ENCODE results near the gene UBTD1. TPM values are rescaled to one million over a fixed set of nuclear protein-coding genes. Genes with fewer than 3 reads are reported as not detected.
A peak's percentile ranks its signal among the peaks of the same experiment; 100 is the strongest.

UBTD1 gene
- total and polyA plus RNA-seq, 7 donors, result 16.0 to 59.2 (median 39.2) TPM

DNA sequence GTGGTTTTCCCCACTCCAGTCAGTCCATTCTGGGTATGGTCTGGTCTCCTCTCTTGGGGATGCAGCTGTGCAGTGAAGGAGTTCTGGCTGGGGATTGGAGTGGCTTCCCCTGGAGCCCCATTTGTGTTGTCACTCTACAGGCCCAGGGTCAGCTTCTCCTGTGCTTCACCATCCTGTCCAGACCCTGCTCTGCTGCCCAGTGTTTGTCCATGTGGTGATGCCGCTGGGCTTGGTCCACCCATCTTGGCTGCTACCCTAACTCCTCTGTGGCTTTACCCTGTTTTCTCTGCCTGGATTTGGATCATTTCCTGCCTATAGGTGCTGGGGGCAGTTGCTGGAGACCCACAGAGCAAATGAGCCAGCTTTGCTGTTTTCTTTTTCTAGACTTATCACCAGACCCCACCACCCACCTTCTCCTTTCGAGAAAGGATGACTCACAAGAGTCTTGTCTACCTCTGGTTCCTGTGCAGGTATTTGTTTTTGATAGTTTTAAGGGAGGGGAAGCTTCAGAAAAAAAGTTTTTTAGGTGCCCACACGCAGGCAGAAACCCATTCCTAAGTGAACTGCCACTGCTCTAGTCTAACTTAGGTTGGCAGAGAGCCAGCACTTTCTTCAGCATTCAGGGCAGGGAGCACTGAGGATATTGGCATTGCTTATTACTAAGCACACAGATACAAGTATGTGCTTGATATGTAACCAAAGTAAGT lies 44.2 kb upstream of the UBTD1 start:
- Histone ChIP-seq H3K4me1 (peaks cover 7% of the 10 kb centered on the region), H3K27ac (no peak overlapping the region), H3K27me3 (ENCODE audit: insufficient read depth in 3 of 3, low read length in 2 of 3) (no peaks in the 10 kb centered on the region), H3K9me3 (no peaks in the 10 kb centered on the region), H3K36me3 (ENCODE audit: insufficient read depth in 1 of 2, low read depth in 1 of 2) (peaks cover 5 to 72% of the 10 kb centered on the region in 2 donors), H3K4me3 (no peak overlapping the region)
- TF ChIP-seq, protein P1, sequence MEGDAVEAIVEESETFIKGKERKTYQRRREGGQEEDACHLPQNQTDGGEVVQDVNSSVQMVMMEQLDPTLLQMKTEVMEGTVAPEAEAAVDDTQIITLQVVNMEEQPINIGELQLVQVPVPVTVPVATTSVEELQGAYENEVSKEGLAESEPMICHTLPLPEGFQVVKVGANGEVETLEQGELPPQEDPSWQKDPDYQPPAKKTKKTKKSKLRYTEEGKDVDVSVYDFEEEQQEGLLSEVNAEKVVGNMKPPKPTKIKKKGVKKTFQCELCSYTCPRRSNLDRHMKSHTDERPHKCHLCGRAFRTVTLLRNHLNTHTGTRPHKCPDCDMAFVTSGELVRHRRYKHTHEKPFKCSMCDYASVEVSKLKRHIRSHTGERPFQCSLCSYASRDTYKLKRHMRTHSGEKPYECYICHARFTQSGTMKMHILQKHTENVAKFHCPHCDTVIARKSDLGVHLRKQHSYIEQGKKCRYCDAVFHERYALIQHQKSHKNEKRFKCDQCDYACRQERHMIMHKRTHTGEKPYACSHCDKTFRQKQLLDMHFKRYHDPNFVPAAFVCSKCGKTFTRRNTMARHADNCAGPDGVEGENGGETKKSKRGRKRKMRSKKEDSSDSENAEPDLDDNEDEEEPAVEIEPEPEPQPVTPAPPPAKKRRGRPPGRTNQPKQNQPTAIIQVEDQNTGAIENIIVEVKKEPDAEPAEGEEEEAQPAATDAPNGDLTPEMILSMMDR (IDR thresholded peaks at IDR 0.05), result no peak
- ATAC-seq (peak in 2 of 4 donors; percentile 14 to 56), DNase-seq (no peak)
- WGBS, 3 donors, result 62 to 78% (median 66%) methylated on average over 3 of the region's 3 CpGs
- intact Hi-C loops (cut with DNase I), result no loop called here

GRCh38 chr10:97456034-97456685 lies 42.6 kb upstream of the UBTD1 start:
- Histone ChIP-seq H3K4me1 (no peaks in the 10 kb centered on the region), H3K27me3 (ENCODE audit: insufficient read depth in 3 of 3, low read length in 2 of 3) (no peaks in the 10 kb centered on the region), H3K4me3 (no peak overlapping the region), H3K27ac (no peak overlapping the region), H3K36me3 (ENCODE audit: insufficient read depth in 1 of 2, low read depth in 1 of 2) (peaks cover 18 to 88% of the 10 kb centered on the region in 2 donors), H3K9me3 (no peaks in the 10 kb centered on the region)
- no peak for ATAC-seq
- WGBS, 3 donors, result 57 to 72% (median 70%) methylated on average over 5 of the region's 5 CpGs
- no peak for DNase-seq
- intact Hi-C loops (cut with DNase I), result no loop called here
- TF ChIP-seq, protein P1 (IDR thresholded peaks at IDR 0.05), result no peak

DNA sequence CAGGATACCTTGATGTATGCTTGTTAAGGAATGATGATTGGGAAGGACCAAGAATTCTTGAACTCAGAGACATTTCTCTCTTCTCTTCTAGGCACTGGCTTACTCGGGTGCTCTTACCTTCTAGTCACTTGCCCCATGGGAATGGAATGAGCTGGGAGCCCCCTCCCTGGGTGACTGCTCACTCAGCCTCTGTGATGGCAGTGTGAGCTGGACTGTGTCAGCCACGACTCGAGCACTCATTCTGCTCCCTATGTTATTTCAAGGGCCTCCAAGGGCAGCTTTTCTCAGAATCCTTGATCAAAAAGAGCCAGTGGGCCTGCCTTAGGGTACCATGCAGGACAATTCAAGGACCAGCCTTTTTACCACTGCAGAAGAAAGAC lies 42.0 kb upstream of the UBTD1 start:
- H3K36me3 ChIP-seq (ENCODE audit: insufficient read depth in 1 of 2, low read depth in 1 of 2), result peaks cover 23 to 90% of the 10 kb centered on the region in 2 donors
- TF ChIP-seq, protein P1 (IDR thresholded peaks at IDR 0.05), result no peak
- intact Hi-C loops (cut with DNase I), result no loop called here
- no peak for DNase-seq
- no peaks in the 10 kb centered on the region for H3K27me3 ChIP-seq (ENCODE audit: insufficient read depth in 3 of 3, low read length in 2 of 3)
- no peaks in the 10 kb centered on the region for H3K4me1 ChIP-seq
- H3K4me3 ChIP-seq, result no peak overlapping the region
- H3K27ac ChIP-seq, result no peak overlapping the region
- ATAC-seq, result no peak
- H3K9me3 ChIP-seq, result no peaks in the 10 kb centered on the region
- WGBS, 3 donors, result 66 to 72% (median 69%) methylated on average over 3 of the region's 3 CpGs

GRCh38 chr10:97459111-97459510 lies 39.6 kb upstream of the UBTD1 start:
- intact Hi-C loops (cut with DNase I), result no loop called here
- TF ChIP-seq, protein P1 (IDR thresholded peaks at IDR 0.05), result no peak
- no peak overlapping the region for H3K4me3 ChIP-seq
- H3K27me3 ChIP-seq (ENCODE audit: insufficient read depth in 3 of 3, low read length in 2 of 3), result no peaks in the 10 kb centered on the region
- ATAC-seq, result no peak
- H3K36me3 ChIP-seq (ENCODE audit: insufficient read depth in 1 of 2, low read depth in 1 of 2), result peaks cover 32 to 92% of the 10 kb centered on the region in 2 donors
- no peaks in the 10 kb centered on the region for H3K9me3 ChIP-seq
- no peak overlapping the region for H3K27ac ChIP-seq
- DNase-seq, result no peak
- H3K4me1 ChIP-seq, result peaks cover 4% of the 10 kb centered on the region
- WGBS, 3 donors, result 89 to 98% (median 89%) methylated on average over 7 of the region's 7 CpGs

All from psoas muscle (tissue), 8 donors.